GM18517 (cell line): ENCODE measurements around the gene WWP2.
"Not testable (repeated sequence)": the region's sequence is repeated elsewhere in the genome, so short reads cannot be mapped to it uniquely, and the experiment has no call there.

Experiments used
- ATAC-seq: cut with Tn5 transposase; IDR thresholded peaks from one replicate; pipeline ENCODE4 v1.9.1; 2021; ENCODE audit warnings: mild to moderate bottlenecking, moderate library complexity; ENCODE audit not compliant: unreplicated experiment

Gene WWP2

DNA sequence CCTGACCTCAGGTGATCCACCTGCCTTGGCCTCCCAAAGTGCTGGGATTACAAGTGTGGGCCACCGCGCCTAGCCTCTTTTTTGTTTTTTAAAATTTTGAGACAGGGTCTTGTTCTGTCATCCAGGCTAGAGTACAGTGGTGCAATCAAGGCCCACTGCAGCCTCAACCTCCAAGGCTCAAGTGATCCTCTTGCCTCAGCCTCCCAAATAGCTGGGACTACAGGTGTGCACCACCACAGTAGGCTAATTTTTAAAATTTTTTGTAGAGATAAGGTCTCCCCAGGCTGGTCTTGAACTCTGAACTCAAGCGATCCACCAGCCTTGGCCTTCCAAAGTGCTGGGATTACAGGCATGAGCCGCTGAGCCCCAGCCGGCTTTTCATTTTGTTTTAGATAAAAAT lies 92.6 kb downstream of the WWP2 start:
- not testable (repeated sequence) for ATAC-seq

DNA sequence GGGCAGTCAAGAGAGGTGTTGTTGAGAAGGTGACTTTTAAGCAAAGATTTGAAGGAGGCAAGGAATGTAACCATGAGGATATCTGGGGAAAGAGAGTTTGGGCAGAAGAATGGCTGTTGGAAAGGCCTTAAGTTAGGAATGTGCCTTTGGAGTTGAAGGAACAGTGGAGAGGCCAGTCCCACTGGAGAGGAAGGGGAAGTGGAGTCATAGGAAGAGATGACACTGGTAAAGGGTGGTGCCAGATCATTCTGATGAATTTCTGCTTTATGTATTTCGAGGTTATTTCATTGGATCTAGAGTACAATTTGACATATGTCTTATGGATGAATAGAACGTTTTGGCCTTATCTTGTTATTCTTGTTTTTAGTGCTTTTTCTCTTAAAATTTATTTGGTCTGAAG lies 93.5 kb downstream of the WWP2 start:
- ATAC-seq: no peak

DNA sequence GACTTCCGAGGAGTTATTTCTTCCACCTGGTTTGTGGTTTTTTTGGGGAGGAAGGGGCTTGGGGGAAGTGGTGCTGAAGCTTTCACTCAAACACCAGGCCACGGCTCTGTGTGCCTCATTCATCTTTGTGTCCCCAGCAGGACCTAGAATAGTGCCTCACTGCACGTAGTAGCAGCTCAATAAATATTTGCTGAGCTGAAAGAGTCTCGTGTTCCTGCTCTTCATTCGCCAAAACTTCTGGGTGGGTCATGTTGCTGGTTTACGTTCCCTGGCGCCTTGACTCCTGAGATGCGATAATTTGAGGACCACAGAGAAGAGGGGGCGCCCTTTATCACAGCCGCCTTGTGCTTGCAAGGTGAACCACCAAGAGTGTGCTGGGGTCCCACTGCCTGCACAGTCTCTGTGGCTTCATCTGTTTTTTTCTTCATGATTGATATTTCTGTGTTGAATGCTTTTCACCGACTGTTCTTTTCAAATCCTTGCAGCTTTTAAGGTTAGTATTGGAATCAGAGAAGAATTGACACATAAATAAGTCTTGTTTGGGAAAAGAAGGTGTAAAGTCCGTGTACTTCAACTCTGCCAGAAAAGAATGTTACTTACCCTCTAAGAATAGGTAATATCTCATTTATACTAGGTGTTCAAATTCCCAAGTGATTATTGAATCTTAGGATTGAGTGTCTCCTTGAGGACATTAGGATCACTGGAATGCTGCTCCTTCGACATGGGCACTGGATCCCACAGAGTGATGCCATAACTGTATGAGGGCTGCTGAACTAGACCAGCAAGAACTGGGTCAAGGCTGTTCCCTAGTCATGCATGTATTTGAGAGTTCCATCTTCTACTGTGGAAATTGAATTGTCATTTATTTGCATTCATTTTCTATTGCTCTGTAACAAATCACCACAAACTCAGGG lies 96.3 kb downstream of the WWP2 start:
- no peak for ATAC-seq

DNA sequence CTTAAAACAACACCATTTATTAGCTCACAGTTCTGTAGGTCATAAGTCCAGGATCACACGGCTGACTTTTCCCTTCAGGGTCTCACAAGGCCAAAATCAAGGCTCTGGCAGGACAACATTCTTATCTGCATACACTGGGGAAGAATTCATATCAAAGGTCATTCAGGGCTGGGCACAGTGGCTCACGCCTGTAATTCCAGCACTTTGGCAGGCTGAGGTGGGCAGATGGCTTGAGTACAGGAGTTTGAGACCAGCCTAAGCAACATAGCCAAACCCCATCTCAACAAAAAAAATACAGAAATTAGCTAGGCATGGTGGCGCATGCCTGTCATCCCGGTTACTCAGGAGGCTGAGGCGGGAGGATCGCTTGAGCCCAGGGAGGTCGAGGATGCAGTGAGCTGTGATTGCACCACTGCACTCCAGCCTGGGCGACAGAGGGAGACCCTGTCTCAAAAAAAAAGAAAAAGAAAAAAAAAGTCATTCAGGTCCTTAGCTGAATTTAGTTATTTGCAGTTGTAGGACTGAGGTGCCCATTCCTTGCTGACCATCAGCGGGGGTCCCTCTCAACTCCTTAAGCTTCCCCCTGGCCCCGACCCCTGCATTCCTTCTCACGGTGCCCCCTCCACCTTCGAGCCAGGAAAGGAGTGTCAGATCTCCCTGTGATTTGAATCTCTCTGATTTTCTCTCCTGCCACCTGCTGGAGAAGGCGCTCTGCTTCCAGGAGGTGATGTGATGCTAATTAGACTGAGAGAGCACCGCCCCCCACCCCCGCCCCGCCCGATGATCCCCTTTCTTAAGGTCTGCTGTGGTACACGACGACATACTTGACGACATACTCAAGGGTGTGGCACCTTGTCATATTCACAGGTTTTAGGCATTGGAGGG lies 97.2 kb downstream of the WWP2 start:
- no peak for ATAC-seq

DNA sequence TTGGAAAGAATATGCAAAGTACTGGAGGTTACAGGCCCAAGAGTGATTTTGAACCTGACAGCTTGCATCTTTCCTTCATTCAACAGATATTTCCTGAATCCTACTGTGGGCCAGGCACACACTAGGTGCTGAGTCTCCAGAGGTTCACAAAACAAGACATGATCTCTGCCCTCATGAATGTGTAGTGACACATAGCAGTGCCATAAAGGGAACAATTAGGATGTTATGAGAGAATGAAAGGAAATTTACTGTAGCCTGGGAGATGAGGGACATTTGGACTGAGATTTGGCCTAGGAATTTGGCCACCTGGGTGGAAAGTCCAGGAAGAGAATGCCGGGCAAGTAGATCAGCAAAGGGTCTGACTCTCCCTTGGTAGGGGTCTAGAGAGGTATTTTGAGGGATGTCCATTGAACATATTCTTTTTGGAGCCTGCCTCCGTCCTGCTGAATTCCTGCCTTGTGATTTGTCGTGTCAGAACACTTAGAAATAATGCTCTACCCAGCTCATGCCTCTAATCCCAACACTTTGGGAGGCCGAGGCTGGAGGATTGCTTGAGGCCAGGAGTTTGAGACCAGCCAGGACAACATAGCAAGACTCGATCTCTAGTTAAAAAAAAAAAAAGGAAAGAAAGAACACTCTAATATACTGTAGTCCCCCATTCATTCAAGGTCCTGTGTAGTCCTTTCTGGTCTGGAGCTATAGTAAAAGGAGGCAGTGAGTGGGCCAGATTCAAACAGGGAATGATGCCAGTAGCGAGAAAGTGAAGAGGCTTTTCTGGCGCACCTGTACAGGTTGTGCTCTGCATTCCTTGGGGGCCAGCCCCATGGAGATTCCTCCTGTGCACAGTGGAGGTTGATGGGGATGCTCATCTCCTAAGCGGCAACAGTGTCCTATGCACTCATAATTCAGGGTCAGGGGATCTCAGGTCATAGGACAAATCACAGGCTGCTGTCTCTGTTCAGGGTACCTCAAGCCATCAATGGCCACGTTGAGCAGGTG lies 98.4 kb downstream of the WWP2 start:
- no peak for ATAC-seq

DNA sequence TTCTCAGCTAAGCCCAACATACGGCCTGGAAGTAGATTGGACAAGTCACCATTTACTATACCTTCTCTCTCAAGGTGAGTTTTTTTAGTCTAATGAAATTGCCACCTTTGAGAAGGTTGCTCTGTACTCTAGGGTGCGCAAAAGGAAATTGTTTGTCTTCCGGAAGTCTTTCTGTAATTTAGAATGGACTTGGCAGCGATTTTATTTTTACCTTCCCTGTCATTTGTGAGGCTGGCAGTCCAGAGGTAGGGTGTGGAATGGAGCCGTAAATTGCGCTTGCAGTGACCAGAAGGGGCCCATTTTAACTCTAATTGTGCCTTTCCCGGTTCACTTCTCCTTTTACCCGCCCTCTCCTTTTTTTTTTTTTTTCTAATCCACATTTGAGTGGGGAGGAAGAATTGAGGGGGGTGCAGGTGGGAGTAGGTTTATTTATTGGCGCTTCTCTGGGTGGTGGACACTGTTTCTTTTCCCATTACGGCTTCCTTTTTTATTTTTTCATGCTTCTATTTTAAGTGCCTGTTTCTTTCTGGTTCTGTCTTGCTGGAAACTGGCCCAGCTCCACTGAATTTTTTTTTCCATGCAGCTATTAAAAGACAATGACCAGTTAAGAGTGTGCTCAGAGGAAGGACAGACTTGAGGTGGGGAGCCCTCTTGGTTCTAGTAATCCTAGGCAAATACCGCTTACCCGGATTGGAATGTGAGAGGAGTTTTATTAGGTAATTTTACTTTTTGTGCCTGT lies 99.3 kb downstream of the WWP2 start:
- ATAC-seq: no peak

DNA sequence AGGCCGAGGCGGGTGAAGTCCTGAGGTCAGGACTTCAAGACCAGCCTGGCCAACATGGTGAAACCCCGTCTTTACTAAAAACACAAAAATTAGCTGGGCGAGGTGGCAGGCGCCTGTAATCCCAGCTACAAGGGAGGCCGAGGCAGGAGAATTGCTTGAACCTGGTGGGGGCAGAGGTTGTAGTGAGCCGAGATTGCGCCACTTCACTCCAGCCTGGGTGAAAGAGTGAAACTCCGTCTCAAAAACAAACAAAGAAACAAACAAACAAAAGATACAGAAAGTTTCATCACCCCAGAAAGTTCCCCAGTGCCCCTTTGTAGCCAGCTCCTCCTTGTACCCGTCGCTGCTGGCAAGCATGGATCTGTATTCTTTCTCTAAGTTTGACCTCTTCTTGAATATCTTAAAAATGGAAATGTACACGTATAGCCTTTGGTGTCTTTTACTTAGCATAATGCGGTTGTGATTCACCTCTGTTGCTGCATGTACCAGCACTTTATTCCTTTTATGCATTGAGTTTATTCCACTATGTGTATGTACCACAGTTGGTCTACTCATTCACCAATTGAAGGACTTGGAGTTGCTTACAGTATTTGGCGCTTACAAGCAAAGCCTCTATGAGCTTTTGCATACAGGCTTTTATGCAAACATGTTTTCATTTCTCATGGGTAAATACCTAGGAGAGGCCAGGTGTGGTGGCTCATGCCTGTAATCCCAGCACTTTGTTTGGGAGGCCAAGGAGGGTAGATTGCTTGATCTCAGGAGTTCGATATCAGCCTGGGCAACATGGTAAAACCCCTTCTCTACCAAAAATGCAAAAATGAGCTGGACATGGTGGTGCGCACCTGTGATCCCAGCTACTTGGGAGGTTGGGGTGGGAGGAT lies 101.5 kb downstream of the WWP2 start:
- ATAC-seq: no peak

DNA sequence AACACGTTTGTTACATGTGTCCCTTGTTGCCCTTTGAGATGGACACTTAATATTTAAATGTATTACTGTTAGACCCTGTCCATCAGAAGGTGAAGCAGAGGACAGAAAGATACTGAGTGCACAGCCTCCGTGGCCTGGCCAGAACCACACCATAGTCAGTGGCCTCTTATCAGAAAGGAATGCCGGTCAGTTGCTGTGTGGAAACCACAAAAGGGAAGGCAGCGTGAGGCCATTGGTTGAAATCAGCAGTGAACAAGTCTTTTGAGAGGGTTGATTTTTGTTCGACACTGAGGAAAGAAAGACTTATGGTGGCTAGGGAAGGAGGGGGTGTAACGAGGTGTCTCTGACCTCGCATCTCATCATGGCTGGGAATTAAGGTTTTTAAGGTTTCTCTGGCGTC lies 103.6 kb downstream of the WWP2 start:
- no peak for ATAC-seq

DNA sequence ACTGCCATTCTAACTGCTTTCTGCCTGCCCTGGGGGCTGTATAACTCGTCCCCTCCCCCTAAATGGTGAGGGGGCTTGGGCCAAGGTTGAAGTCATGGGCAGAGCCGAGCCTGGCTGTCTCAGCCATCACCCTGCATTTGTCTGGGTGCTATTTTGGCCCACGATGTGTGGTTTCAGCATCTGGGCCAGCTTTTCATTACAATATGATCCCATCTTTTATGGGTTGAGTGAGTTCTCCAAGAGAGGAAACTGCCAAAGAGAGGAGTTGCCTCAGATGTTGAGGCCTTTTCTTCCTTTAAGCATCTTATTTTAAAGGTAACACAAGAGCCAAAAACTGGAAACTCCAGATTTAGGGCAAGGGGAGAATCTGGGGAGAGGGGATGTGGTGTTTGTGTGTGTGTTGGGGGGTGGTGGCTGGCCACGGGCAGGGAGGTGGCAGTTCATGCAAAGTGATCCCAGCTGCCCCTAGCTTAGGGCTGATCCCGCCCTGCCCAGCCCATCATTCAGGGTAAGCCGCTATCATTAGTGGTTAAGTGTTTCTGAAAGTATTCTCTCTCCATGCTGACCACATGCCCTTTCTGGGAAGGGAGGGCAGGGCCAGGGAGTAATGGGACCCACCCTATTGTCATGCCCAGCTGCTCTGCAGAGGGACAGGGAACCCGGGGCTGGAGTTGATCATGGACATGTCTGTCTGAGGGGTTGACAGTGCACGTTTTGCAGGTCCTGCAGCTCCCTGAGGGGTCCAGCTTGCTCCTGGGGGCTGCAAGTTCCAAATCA lies 105.8 kb downstream of the WWP2 start:
- no peak for ATAC-seq

DNA sequence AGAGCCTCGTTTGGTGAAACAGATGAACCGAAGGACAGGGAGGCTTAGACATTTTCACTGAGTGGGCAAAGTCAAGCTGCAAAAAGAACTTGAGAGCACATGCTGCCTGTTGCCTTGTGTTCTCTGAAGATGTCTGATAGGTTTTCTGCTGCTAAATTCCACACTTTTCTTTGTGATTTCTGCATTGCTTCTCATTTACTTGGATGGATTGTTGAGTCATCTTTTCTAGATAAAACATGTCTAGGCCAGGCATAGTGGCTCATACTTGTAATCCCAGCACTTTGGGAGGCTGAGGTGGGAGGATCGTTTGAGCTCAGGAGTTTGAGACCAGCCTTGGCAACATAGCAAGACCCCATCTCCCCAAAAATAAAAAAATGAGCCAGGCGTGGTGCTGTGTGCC lies 108.6 kb downstream of the WWP2 start:
- ATAC-seq: no peak

DNA sequence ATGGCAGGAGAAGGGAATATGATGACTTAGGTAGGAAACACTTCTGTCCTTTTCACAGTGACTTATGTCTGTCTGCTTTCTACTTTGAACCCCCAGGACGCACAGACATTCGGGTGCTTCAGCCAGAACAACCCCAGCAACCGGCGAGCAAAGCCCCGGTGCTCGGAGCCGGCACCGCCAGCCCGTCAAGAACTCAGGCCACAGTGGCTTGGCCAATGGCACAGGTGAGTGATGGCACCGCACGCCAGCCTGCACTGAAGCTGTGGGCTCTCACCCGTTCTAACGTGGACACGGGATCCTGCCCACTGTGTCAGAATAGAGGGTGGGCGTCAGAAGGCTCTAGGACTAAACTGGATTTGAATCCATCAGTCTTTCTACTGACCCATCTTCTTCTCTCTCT lies 109.6 kb downstream of the WWP2 start:
- no peak for ATAC-seq

DNA sequence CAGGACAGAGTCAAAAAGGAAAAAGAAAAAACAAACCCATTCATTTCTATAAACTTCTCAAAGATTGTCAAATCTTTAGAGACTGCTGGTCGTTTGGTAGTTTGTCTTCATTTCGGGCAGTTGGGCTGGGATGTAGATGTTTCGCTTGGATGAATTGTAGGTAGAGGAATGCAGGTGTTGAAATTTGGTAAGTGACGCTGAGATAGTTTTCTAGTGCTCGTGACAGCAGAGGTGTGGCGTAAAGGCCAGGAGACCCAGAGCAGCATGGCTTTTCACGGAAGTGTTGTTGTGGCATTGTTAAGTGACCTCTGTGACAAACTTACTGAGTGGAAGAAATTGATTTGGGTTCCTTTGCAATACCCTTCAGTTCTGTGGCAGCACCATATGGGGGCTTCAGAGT lies 110.8 kb downstream of the WWP2 start:
- ATAC-seq: no peak

DNA sequence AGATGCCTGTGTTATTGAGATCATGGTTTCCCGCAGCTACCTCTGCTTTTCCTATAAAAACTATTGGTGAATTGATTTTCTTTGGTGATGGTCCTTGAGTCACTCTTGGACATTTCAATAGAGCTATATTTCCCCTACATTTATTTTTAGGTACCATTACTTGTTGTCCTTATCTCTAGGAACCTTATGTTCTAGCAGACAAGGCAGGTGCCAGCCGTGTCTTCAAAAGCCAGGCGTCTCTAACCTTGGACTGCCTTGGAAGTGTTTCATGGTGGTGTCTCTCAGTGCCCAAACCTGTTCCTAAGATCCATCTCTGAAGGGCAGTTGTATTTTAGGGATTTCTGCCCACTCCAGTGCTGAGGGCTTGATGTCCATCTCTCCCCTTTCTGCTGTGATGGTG lies 111.7 kb downstream of the WWP2 start:
- no peak for ATAC-seq

DNA sequence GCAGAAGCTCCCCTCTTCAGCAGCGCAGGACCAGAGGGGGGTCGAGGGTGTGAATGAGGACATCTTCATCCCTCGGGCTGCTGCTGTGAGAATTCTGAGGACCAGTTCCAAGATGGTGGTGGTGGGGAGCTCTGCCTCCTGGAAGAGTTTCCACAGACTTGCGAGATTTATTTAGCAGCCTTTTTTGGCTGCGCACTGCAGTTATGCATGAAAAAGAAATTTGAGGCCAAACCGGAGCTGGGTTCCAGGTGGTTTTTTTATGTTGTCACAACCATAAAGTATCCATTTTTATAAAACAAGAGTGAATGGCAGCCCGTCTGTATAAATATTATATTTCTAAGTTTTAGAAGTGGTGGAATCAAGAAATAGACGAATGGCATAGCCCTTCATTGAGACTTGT lies 112.1 kb downstream of the WWP2 start:
- no peak for ATAC-seq

DNA sequence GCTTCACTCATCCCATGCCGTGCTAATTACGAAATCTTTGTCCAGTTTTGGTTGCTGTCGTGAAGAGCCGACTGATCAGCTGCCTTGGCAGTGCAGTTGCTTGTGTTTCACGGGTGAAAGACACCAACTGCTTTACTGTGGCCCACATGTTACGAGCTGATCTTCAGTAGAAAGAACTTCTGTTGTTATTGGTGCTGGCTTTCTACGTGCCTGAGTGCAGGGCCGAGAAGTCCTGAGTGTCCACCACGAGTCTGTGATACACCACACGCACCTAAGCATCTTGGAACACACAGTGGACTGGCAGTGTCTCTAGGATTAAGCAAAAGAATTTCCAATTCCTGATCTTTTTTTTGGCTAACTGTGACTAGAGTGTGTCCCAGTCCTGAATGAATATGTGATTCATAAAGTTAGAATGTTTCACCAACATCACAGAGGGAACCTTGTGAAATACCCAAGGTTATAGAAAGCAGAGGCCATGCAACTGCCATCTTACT lies 118.6 kb downstream of the WWP2 start:
- no peak for ATAC-seq

DNA sequence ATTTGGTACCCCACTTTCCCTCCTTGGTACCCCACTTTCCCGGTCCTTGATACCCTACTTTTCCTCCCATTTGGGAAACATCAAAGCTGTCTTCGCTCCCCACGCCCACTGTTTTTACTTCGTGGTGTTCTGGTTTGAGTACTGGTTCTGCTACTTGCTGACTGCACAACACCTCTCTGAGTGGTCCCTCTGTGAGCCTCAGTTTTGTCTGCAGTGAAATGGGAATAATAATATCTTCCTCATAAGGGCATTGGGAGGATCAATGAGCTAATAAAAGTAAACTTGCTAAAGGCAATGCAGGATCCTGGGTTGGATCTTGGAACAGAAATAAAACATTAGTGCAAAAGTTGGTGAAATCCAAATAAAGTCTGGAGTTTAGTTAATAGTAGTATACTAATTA lies 119.0 kb downstream of the WWP2 start:
- ATAC-seq: no peak

DNA sequence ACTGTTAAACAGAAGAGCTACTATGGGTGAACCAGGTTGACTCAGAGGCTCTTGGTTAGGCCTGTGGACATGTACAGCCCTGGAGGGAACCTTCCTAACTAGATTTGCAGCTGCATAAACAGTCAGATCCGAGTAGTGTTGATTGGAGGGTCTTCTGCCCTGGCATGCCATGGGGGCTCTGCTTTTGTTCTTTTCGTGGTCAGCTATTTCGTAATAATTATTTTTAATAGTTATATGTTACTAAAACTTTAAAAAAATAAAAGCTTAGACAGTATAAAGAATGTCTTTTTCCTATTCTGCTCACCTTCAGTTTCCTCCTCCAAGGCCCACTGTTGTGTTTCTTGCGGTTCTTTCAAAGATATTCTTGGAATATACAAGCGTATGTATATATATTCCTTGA lies 121.6 kb downstream of the WWP2 start:
- no peak for ATAC-seq

DNA sequence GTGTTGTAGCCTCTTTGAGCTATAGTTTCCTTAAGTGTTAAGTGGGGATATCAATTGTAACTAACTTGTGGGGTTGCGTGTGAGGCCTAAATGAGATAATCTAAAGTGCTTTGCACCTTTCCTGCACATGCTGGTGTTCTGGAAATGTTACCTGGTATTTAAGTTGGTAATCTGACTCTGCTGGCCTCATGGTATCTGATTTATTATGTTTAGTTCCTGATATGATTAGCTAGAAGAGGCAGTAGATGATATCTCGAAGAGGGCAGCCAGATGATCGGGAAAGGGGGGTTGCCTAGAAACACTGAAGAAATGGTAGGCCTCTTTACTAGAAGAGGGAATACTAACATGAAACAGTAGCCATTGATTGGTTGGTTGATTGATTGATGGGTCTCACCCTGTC lies 123.6 kb downstream of the WWP2 start:
- no peak for ATAC-seq
